ENCODE data around the gene SPON1.

- TF ChIP-seq CTCF (conservative IDR thresholded peaks at IDR 0.05; ENCODE audit: low read depth in 2 of 2) (no peak), EZH2phosphoT487 (IDR thresholded peaks at IDR 0.05; ENCODE audit: unreplicated experiment) (no peak), ETS1 (IDR thresholded peaks at IDR 0.05) (no peak), EZH2 (IDR thresholded peaks at IDR 0.05; ENCODE audit: low read depth, unreplicated experiment) (no peak), REST (IDR thresholded peaks at IDR 0.05; ENCODE audit: unreplicated experiment) (no peak), ZNF331 (CRISPR knock-in tag; IDR thresholded peaks at IDR 0.05; ENCODE audit: low read depth) (no peak), POLR2AphosphoS5 (IDR thresholded peaks at IDR 0.05; ENCODE audit: low read depth) (no peak), CREB1 (CRISPR knock-in tag; IDR thresholded peaks at IDR 0.05; ENCODE audit: low read depth) (no peak), ZNF462 (CRISPR knock-in tag; IDR thresholded peaks at IDR 0.05) (no peak), JUNB (IDR thresholded peaks at IDR 0.05; ENCODE audit: unreplicated experiment) (no peak), NANOG (IDR thresholded peaks at IDR 0.05; ENCODE audit: borderline replicate concordance) (no peak), STAT1 (IDR thresholded peaks at IDR 0.05; ENCODE audit: unreplicated experiment) (no peak)
Observed at GRCh38 chr11:13972043-13972910, 9.8 kb downstream of the SPON1 start.
